ENCODE results near the gene ERP29. TPM values are rescaled to one million over a fixed set of nuclear protein-coding genes. Genes with fewer than 3 reads are reported as not detected.

Gene ERP29
- polyA plus RNA-seq, 1 donor (not counting 4 experiments of a cell fraction or from before 2014, with no cell fraction given), result 89.4 TPM

DNA sequence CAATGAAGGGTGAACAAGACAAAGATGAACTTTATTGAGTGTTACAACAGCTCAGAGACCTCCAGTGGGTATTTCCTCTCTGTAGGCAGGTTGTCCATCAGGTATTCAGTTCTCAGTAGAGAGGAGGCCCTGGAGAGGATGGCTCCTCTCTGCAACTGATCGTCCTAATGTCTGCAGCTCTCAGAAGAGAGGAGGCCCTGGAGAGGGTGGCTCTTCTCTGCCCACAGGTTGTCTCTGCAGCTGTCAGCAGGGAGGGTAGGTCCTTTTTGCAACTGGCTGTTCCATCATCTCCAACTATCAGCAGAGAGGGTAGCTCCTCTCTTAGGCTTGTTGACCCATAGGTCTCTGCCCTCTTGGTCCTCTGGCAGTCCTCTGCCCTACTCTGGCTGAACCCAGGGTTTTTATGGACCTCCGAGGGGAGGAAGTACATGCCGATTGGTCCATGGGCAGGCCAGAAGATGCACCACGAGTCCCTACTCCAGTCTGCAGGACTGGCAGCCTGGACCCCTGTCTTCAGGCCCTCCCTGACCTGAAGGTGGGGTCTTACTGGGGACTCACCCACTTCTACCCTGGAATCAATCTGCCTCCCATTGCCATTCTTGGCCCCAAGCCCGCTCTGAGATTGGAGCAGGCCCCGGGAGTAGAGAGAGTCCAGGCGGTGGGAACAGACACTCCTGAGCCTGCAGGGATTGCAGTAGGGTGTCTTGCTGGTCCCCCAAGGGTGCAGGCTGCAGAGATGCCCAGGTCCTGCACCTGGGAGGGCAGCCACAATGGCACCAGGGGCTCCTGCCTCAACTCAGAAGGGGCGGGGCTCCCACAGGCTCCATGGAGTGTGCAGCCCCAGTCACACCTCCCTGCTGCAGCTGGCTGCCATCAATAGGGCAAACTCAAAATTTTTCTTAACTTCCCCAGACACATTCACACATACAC lies 2.5 kb upstream of the ERP29 start:
- dilution Hi-C loops (cut with MboI; ENCODE audit: extremely low pct_ligation_motif_present, low sequenced_read_pairs), result no loop called here
- Histone ChIP-seq H3K9me3 (ENCODE audit: control insufficient read depth, low read depth, low read length) (no peaks in the 10 kb centered on the region), H3K9ac (ENCODE audit: control insufficient read depth, extremely low read depth, insufficient read depth, low read length) (no peak overlapping the region), H3K4me2 (ENCODE audit: control insufficient read depth, extremely low read depth, insufficient read depth, low read depth, low read length) (peak overlapping the region; percentile 97), H3K27me3 (ENCODE audit: control insufficient read depth, extremely low read depth, insufficient read depth, low read length) (no peaks in the 10 kb centered on the region), H3K27ac (ENCODE audit: control insufficient read depth, insufficient read depth, low read length) (no peak overlapping the region), H3K79me2 (ENCODE audit: control insufficient read depth, insufficient read depth, low read length) (peaks cover 28% of the 10 kb centered on the region), H3K4me3 (ENCODE audit: control insufficient read depth in 2 of 3, extremely low read depth in 1 of 3, insufficient read depth in 2 of 3, low read depth in 1 of 3, low read length in 3 of 3) (no peak overlapping the region), H3K9me1 (ENCODE audit: control insufficient read depth, extremely low read depth, insufficient read depth, low read length) (peaks cover 4% of the 10 kb centered on the region), H3K4me1 (ENCODE audit: control insufficient read depth, extremely low read depth, insufficient read depth, low read length) (peaks cover 24% of the 10 kb centered on the region), H2AFZ (ENCODE audit: control insufficient read depth, low read length) (no peak overlapping the region), H4K20me1 (ENCODE audit: control insufficient read depth, extremely low read depth, insufficient read depth, low read length) (no peaks in the 10 kb centered on the region), H3K36me3 (ENCODE audit: control insufficient read depth in 2 of 2, extremely low read depth in 1 of 2, insufficient read depth in 2 of 2, low read length in 2 of 2) (no peaks in the 10 kb centered on the region)
- DNase-seq (ENCODE audit: low read depth, low spot score) (no peak), FAIRE-seq (no peak)
- TF ChIP-seq CTCF (optimal IDR thresholded peaks at IDR 0.05 in 1 of 3, IDR thresholded peaks at IDR 0.05 in 1 of 3, conservative IDR thresholded peaks at IDR 0.05 in 1 of 3; ENCODE audit: extremely low read depth in 1 of 3, insufficient read depth in 2 of 3, low read length in 3 of 3), result no peak
- no peak for TF ChIP-seq EZH2 (IDR thresholded peaks at IDR 0.05; ENCODE audit: low read length)

DNA sequence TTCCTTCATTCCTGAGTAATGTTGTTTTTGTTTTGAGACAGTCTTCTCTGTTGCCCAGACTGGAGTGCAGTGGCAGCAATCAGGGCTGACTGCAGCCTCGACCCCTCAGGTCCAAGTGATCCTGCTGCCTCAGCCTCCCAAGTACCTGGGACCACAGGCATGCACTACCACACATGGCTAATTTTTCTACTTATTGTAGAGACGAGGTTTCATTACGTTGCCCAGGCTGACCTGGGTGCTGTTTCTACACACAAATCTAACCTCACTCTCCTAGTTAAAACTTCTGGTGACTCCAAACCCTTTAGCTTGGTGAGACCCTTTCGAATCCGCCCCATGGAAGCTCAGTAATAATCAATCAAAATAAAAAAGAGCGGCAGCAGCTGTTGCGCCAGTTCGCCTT lies 1.5 kb upstream of the ERP29 start:
- Histone ChIP-seq H4K20me1 (ENCODE audit: control insufficient read depth, extremely low read depth, insufficient read depth, low read length) (no peaks in the 10 kb centered on the region), H3K9me1 (ENCODE audit: control insufficient read depth, extremely low read depth, insufficient read depth, low read length) (peaks cover 4% of the 10 kb centered on the region), H3K9ac (ENCODE audit: control insufficient read depth, extremely low read depth, insufficient read depth, low read length) (peak overlapping the region; percentile 97), H3K36me3 (ENCODE audit: control insufficient read depth in 2 of 2, extremely low read depth in 1 of 2, insufficient read depth in 2 of 2, low read length in 2 of 2) (peaks cover 0 to 5% of the 10 kb centered on the region in 2 experiments), H3K9me3 (ENCODE audit: control insufficient read depth, low read depth, low read length) (no peaks in the 10 kb centered on the region), H3K27ac (ENCODE audit: control insufficient read depth, insufficient read depth, low read length) (peak overlapping the region; percentile 96), H3K79me2 (ENCODE audit: control insufficient read depth, insufficient read depth, low read length) (peaks cover 38% of the 10 kb centered on the region), H3K4me3 (ENCODE audit: control insufficient read depth in 2 of 3, extremely low read depth in 1 of 3, insufficient read depth in 2 of 3, low read depth in 1 of 3, low read length in 3 of 3) (peak overlapping the region; percentile 86 to 94 (median 89)), H2AFZ (ENCODE audit: control insufficient read depth, low read length) (peak overlapping the region; percentile 98), H3K4me2 (ENCODE audit: control insufficient read depth, extremely low read depth, insufficient read depth, low read depth, low read length) (peak overlapping the region; percentile 97), H3K27me3 (ENCODE audit: control insufficient read depth, extremely low read depth, insufficient read depth, low read length) (no peaks in the 10 kb centered on the region), H3K4me1 (ENCODE audit: control insufficient read depth, extremely low read depth, insufficient read depth, low read length) (peaks cover 18% of the 10 kb centered on the region)
- DNase-seq (ENCODE audit: low read depth, low spot score), result no peak
- TF ChIP-seq CTCF (optimal IDR thresholded peaks at IDR 0.05 in 1 of 3, IDR thresholded peaks at IDR 0.05 in 1 of 3, conservative IDR thresholded peaks at IDR 0.05 in 1 of 3; ENCODE audit: extremely low read depth in 1 of 3, insufficient read depth in 2 of 3, low read length in 3 of 3), result no peak
- TF ChIP-seq EZH2 (IDR thresholded peaks at IDR 0.05; ENCODE audit: low read length), result no peak
- FAIRE-seq, result no peak
- dilution Hi-C loops (cut with MboI; ENCODE audit: extremely low pct_ligation_motif_present, low sequenced_read_pairs), result no loop called here
